ENCODE results near the gene EIF3B. TPM values are rescaled to one million over a fixed set of nuclear protein-coding genes. Genes with fewer than 3 reads are reported as not detected.

The EIF3B gene
- total and polyA plus RNA-seq, 9 of the 15 experiments (the other 6 are each of a cell fraction or from before 2014, with no cell fraction given) = 25.9 to 494 (median 357) TPM

GRCh38 chr7:2399848-2400587 is 45.4 kb downstream of the EIF3B start (continued):
- TF ChIP-seq, protein P1, sequence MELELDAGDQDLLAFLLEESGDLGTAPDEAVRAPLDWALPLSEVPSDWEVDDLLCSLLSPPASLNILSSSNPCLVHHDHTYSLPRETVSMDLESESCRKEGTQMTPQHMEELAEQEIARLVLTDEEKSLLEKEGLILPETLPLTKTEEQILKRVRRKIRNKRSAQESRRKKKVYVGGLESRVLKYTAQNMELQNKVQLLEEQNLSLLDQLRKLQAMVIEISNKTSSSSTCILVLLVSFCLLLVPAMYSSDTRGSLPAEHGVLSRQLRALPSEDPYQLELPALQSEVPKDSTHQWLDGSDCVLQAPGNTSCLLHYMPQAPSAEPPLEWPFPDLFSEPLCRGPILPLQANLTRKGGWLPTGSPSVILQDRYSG (tag; conservative IDR thresholded peaks at IDR 0.05; ENCODE audit: low read depth) = no peak
- TF ChIP-seq SIX5 (IDR thresholded peaks at IDR 0.05; ENCODE audit: borderline replicate concordance in 1 of 2, insufficient read depth in 1 of 2, low read depth in 1 of 2, low read length in 2 of 2) (no peak), ZNF398 (CRISPR knock-in tag; IDR thresholded peaks at IDR 0.05) (no peak), TFAM (CRISPR knock-in tag; conservative IDR thresholded peaks at IDR 0.05) (no peak), ZNF212 (CRISPR knock-in tag; IDR thresholded peaks at IDR 0.05) (no peak), ZNF551 (CRISPR knock-in tag; IDR thresholded peaks at IDR 0.05) (no peak), CXXC5 (CRISPR knock-in tag; IDR thresholded peaks at IDR 0.05) (peak; percentile 39), ETV5 (CRISPR knock-in tag; IDR thresholded peaks at IDR 0.05; ENCODE audit: low read depth) (no peak), SRSF9 (IDR thresholded peaks at IDR 0.05; ENCODE audit: borderline replicate concordance, low read depth, low read length) (no peak), ZNF785 (CRISPR knock-in tag; IDR thresholded peaks at IDR 0.05) (no peak), NONO (IDR thresholded peaks at IDR 0.05; ENCODE audit: low read depth in 2 of 2, low read length in 1 of 2) (no peak), HEY1 (CRISPR knock-in tag; IDR thresholded peaks at IDR 0.05; ENCODE audit: borderline replicate concordance) (no peak), MYC (IDR thresholded peaks at IDR 0.05; ENCODE audit: low read depth, low read length) (peak; percentile 47), MYC (CRISPR knock-in tag; IDR thresholded peaks at IDR 0.05; ENCODE audit: borderline replicate concordance, low read depth) (0 out of 2 replicates have a peak, but pooled peaks have one; percentile 45), ZNF695 (CRISPR knock-in tag; IDR thresholded peaks at IDR 0.05) (no peak), NFE2 (IDR thresholded peaks at IDR 0.05; ENCODE audit: low read depth) (0 out of 2 replicates have a peak, but pooled peaks have one; percentile 2), LEF1 (IDR thresholded peaks at IDR 0.05) (peak; percentile 93), IRF9 (tag; IDR thresholded peaks at IDR 0.05) (peak; percentile 42)
- TF ChIP-seq, protein P2, sequence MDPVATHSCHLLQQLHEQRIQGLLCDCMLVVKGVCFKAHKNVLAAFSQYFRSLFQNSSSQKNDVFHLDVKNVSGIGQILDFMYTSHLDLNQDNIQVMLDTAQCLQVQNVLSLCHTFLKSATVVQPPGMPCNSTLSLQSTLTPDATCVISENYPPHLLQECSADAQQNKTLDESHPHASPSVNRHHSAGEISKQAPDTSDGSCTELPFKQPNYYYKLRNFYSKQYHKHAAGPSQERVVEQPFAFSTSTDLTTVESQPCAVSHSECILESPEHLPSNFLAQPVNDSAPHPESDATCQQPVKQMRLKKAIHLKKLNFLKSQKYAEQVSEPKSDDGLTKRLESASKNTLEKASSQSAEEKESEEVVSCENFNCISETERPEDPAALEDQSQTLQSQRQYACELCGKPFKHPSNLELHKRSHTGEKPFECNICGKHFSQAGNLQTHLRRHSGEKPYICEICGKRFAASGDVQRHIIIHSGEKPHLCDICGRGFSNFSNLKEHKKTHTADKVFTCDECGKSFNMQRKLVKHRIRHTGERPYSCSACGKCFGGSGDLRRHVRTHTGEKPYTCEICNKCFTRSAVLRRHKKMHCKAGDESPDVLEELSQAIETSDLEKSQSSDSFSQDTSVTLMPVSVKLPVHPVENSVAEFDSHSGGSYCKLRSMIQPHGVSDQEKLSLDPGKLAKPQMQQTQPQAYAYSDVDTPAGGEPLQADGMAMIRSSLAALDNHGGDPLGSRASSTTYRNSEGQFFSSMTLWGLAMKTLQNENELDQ (CRISPR knock-in tag; IDR thresholded peaks at IDR 0.05; ENCODE audit: borderline replicate concordance) = no peak
- TF ChIP-seq, protein P3, sequence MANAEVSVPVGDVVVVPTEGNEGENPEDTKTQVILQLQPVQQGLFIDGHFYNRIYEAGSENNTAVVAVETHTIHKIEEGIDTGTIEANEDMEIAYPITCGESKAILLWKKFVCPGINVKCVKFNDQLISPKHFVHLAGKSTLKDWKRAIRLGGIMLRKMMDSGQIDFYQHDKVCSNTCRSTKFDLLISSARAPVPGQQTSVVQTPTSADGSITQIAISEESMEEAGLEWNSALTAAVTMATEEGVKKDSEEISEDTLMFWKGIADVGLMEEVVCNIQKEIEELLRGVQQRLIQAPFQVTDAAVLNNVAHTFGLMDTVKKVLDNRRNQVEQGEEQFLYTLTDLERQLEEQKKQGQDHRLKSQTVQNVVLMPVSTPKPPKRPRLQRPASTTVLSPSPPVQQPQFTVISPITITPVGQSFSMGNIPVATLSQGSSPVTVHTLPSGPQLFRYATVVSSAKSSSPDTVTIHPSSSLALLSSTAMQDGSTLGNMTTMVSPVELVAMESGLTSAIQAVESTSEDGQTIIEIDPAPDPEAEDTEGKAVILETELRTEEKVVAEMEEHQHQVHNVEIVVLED (CRISPR knock-in tag; IDR thresholded peaks at IDR 0.05) = no peak

All from K562 (cell line).